ENCODE results near the gene TIPARP. TPM values are rescaled to one million over a fixed set of nuclear protein-coding genes. Genes with fewer than 3 reads are reported as not detected.

Gene TIPARP
- total RNA-seq, 2 experiments from 2014 or later = 50.9 to 59.9 TPM

GRCh38 chr3:156674911-156675829 is 780 bp downstream of the TIPARP start:
- POLR2A ChIA-PET = interaction anchor here (0.6 to 4.6 kb wide), 22 partner anchors 10 to 500 kb away, joined by 3 to 37 read pairs (median 6); partner anchors contain the start of genes CCNL1, LEKR1 and SSR3
- DNase-seq (peak; percentile 73), ATAC-seq (ENCODE audit: low read depth) (peak; percentile 7)
- H3K27me3 Mint-ChIP-seq = no peaks in the 10 kb centered on the region
- peak overlapping the region; percentile 96 for H3K27ac Mint-ChIP-seq
- H3K4me3 Mint-ChIP-seq = peak overlapping the region; percentile 92
- H3K36me3 Mint-ChIP-seq = peaks cover 22% of the 10 kb centered on the region
- H3K4me1 Mint-ChIP-seq = peaks cover 48% of the 10 kb centered on the region
- H3K9me3 Mint-ChIP-seq = no peaks in the 10 kb centered on the region

- no peak for ATAC-seq (ENCODE audit: low read depth)
- peaks cover 31% of the 10 kb centered on the region for H3K36me3 Mint-ChIP-seq
- H3K27me3 Mint-ChIP-seq = no peaks in the 10 kb centered on the region
Observed at GRCh38 chr3:156675830-156676767, 1.7 kb downstream of the TIPARP start.

GRCh38 chr3:156676768-156677479 is 2.5 kb downstream of the TIPARP start:
- Mint-ChIP-seq H3K27ac (peak overlapping the region; percentile 82), H3K4me3 (peak overlapping the region; percentile 92), H3K9me3 (no peaks in the 10 kb centered on the region), H3K27me3 (no peaks in the 10 kb centered on the region), H3K36me3 (peaks cover 37% of the 10 kb centered on the region), H3K4me1 (peaks cover 62% of the 10 kb centered on the region)
- POLR2A ChIA-PET = interaction anchor here (0.6 to 3.7 kb wide), 5 partner anchors 9 to 814 kb away, joined by 3 to 20 read pairs (median 13); no protein-coding TSS in a partner anchor
- ATAC-seq (ENCODE audit: low read depth) = no peak
- DNase-seq = no peak

More at GRCh38 chr3:156675830-156676767, 1.7 kb downstream of the TIPARP start:
- Mint-ChIP-seq H3K27ac (peak overlapping the region; percentile 78), H3K4me3 (peak overlapping the region; percentile 92), H3K9me3 (no peaks in the 10 kb centered on the region), H3K4me1 (peaks cover 57% of the 10 kb centered on the region)
- POLR2A ChIA-PET = interaction anchor here (0.5 to 4.6 kb wide), 16 partner anchors 10 to 499 kb away, joined by 3 to 37 read pairs (median 7); partner anchors contain the start of genes CCNL1 and SSR3
- DNase-seq = no peak

- POLR2A ChIA-PET = interaction anchor here (0.6 to 3.7 kb wide), 3 partner anchors 8 to 815 kb away, joined by 3 to 20 read pairs (median 4); no protein-coding TSS in a partner anchor
- Mint-ChIP-seq H3K4me1 (peaks cover 67% of the 10 kb centered on the region), H3K4me3 (peak overlapping the region; percentile 92), H3K36me3 (peaks cover 38% of the 10 kb centered on the region), H3K27ac (no peak overlapping the region), H3K9me3 (no peaks in the 10 kb centered on the region), H3K27me3 (no peaks in the 10 kb centered on the region)
- DNase-seq = no peak
- ATAC-seq (ENCODE audit: low read depth) = no peak
Observed at GRCh38 chr3:156677536-156677935, 3.1 kb downstream of the TIPARP start.

- POLR2A ChIA-PET = interaction anchor here (1.1 to 1.4 kb wide), 2 partner anchors 8 to 410 kb away, joined by 4 to 5 read pairs; no protein-coding TSS in a partner anchor
- peaks cover 65% of the 10 kb centered on the region for H3K4me1 Mint-ChIP-seq
- H3K27me3 Mint-ChIP-seq = no peaks in the 10 kb centered on the region
- H3K4me3 Mint-ChIP-seq = peak overlapping the region; percentile 92
- H3K9me3 Mint-ChIP-seq = no peaks in the 10 kb centered on the region
- ATAC-seq (ENCODE audit: low read depth) (no peak), DNase-seq (no peak)
- no peak overlapping the region for H3K27ac Mint-ChIP-seq
- H3K36me3 Mint-ChIP-seq = peaks cover 38% of the 10 kb centered on the region
Observed at GRCh38 chr3:156678197-156678596, 3.8 kb downstream of the TIPARP start.

GRCh38 chr3:156680243-156680914 is 6.0 kb downstream of the TIPARP start:
- H3K36me3 Mint-ChIP-seq = peaks cover 41% of the 10 kb centered on the region
- no peaks in the 10 kb centered on the region for H3K27me3 Mint-ChIP-seq
- peaks cover 68% of the 10 kb centered on the region for H3K4me1 Mint-ChIP-seq
- ATAC-seq (ENCODE audit: low read depth) (no peak), DNase-seq (no peak)
- H3K9me3 Mint-ChIP-seq = no peaks in the 10 kb centered on the region
- H3K27ac Mint-ChIP-seq = no peak overlapping the region
- POLR2A ChIA-PET = no interaction called here
- peak overlapping the region; percentile 41 for H3K4me3 Mint-ChIP-seq

- no peak for ATAC-seq (ENCODE audit: low read depth)
- no peak overlapping the region for H3K27ac Mint-ChIP-seq
- DNase-seq = no peak
- peaks cover 41% of the 10 kb centered on the region for H3K36me3 Mint-ChIP-seq
- POLR2A ChIA-PET = no interaction called here
- H3K27me3 Mint-ChIP-seq = no peaks in the 10 kb centered on the region
- no peaks in the 10 kb centered on the region for H3K9me3 Mint-ChIP-seq
- H3K4me3 Mint-ChIP-seq = peak overlapping the region; percentile 41
- peaks cover 71% of the 10 kb centered on the region for H3K4me1 Mint-ChIP-seq
Observed at GRCh38 chr3:156681002-156681401, 6.6 kb downstream of the TIPARP start.

GRCh38 chr3:156682501-156682900 is 8.1 kb downstream of the TIPARP start:
- Mint-ChIP-seq H3K36me3 (peaks cover 38% of the 10 kb centered on the region), H3K27ac (no peak overlapping the region), H3K9me3 (no peaks in the 10 kb centered on the region), H3K4me3 (no peak overlapping the region), H3K27me3 (no peaks in the 10 kb centered on the region), H3K4me1 (peaks cover 68% of the 10 kb centered on the region)
- DNase-seq (no peak), ATAC-seq (ENCODE audit: low read depth) (no peak)
- POLR2A ChIA-PET = no interaction called here

GRCh38 chr3:156682963-156683362 is 8.6 kb downstream of the TIPARP start:
- DNase-seq = no peak
- no peak overlapping the region for H3K4me3 Mint-ChIP-seq
- H3K27me3 Mint-ChIP-seq = no peaks in the 10 kb centered on the region
- peaks cover 37% of the 10 kb centered on the region for H3K36me3 Mint-ChIP-seq
- POLR2A ChIA-PET = no interaction called here
- peaks cover 68% of the 10 kb centered on the region for H3K4me1 Mint-ChIP-seq
- H3K9me3 Mint-ChIP-seq = no peaks in the 10 kb centered on the region
- no peak for ATAC-seq (ENCODE audit: low read depth)
- no peak overlapping the region for H3K27ac Mint-ChIP-seq

GRCh38 chr3:156685198-156685597 is 10.8 kb downstream of the TIPARP start:
- Mint-ChIP-seq H3K4me1 (peaks cover 65% of the 10 kb centered on the region), H3K36me3 (peaks cover 37% of the 10 kb centered on the region), H3K4me3 (peak overlapping the region; percentile 75), H3K27ac (peak overlapping the region; percentile 59), H3K27me3 (no peaks in the 10 kb centered on the region), H3K9me3 (no peaks in the 10 kb centered on the region)
- DNase-seq (no peak), ATAC-seq (ENCODE audit: low read depth) (no peak)
- POLR2A ChIA-PET = interaction anchor here (1.8 to 2.6 kb wide), 2 partner anchors 7 to 9 kb away, joined by 4 to 13 read pairs; no protein-coding TSS in a partner anchor

GRCh38 chr3:156685752-156686151 is 11.4 kb downstream of the TIPARP start:
- DNase-seq (no peak), ATAC-seq (ENCODE audit: low read depth) (peak; percentile 67)
- H3K36me3 Mint-ChIP-seq = peaks cover 34% of the 10 kb centered on the region
- no peaks in the 10 kb centered on the region for H3K27me3 Mint-ChIP-seq
- peak overlapping the region; percentile 75 for H3K4me3 Mint-ChIP-seq
- H3K4me1 Mint-ChIP-seq = peaks cover 64% of the 10 kb centered on the region
- POLR2A ChIA-PET = interaction anchor here (1.0 to 2.6 kb wide), 4 partner anchors 8 to 451 kb away, joined by 3 to 13 read pairs (median 4); partner anchors contain the start of gene TIPARP
- no peaks in the 10 kb centered on the region for H3K9me3 Mint-ChIP-seq
- H3K27ac Mint-ChIP-seq = peak overlapping the region; percentile 59

GRCh38 chr3:156687023-156687422 is 12.6 kb downstream of the TIPARP start:
- POLR2A ChIA-PET = interaction anchor here (0.8 to 2.6 kb wide), 4 partner anchors 11 to 450 kb away, joined by 3 to 13 read pairs (median 3); partner anchors contain the start of gene TIPARP
- H3K36me3 Mint-ChIP-seq = peaks cover 31% of the 10 kb centered on the region
- ATAC-seq (ENCODE audit: low read depth) = peak; percentile 75
- peaks cover 62% of the 10 kb centered on the region for H3K4me1 Mint-ChIP-seq
- no peaks in the 10 kb centered on the region for H3K27me3 Mint-ChIP-seq
- H3K27ac Mint-ChIP-seq = no peak overlapping the region
- DNase-seq = no peak
- H3K4me3 Mint-ChIP-seq = peak overlapping the region; percentile 37
- no peaks in the 10 kb centered on the region for H3K9me3 Mint-ChIP-seq

Data from activated naive CD8-positive, alpha-beta T cell treated with anti-CD3 and anti-CD28 coated beads, Interleukin-2, amount 10 ng/mL, durations not matched to agents 7 days and 5 days (primary cell).